HEK293 (cell line): ENCODE results near the gene SUGP2.

Experiments
- CTCF ChIP-seq: fragments of 450-650 bp; formaldehyde crosslinking; IDR thresholded peaks from 2 replicates; pipeline ENCODE4 v1.5.1; 2016; ENCODE audit warnings: missing biosample characterization, missing genetic modification characterization
- ZNF112 ChIP-seq: fragments of 450-650 bp; formaldehyde crosslinking; IDR thresholded peaks from 2 replicates; pipeline ENCODE4 v1.5.0; 2017; ENCODE audit warnings: missing biosample characterization, missing genetic modification characterization
- ZNF664 ChIP-seq: fragments of 450-650 bp; formaldehyde crosslinking; IDR thresholded peaks from 2 replicates; pipeline ENCODE4 v1.5.1; 2016; ENCODE audit warnings: missing biosample characterization, missing genetic modification characterization

GRCh38 chr19:19009951-19010350 lies 23.4 kb downstream of the SUGP2 start:
- TF ChIP-seq CTCF (tag by site-specific recombination) (no peak), ZNF664 (tag by site-specific recombination) (no peak), ZNF112 (tag by site-specific recombination) (no peak)
